EH (cell line): ENCODE data around the gene ZBTB17.

Source experiments
- DNase-seq: peaks from one replicate; pipeline ENCODE4 v3.0.0-alpha.2; 2015; ENCODE audit warnings: low read depth

ZBTB17 gene

GRCh38 chr1:15947382-15948090 is 28.4 kb downstream of the ZBTB17 start:
- DNase-seq, result no peak

- no peak for DNase-seq
These were observed 29.1 kb downstream of the ZBTB17 start for GRCh38 chr1:15946571-15947381.

GRCh38 chr1:15945832-15946448 is 30.0 kb downstream of the ZBTB17 start:
- DNase-seq, result no peak

GRCh38 chr1:15945011-15945831 is 30.7 kb downstream of the ZBTB17 start:
- DNase-seq, result no peak

GRCh38 chr1:15944308-15945010 is 31.4 kb downstream of the ZBTB17 start:
- DNase-seq, result no peak

GRCh38 chr1:15943992-15944307 is 32.0 kb downstream of the ZBTB17 start:
- DNase-seq, result no peak

- no peak for DNase-seq
These were observed 32.4 kb downstream of the ZBTB17 start for GRCh38 chr1:15943328-15943991.

GRCh38 chr1:15942661-15943327 is 33.1 kb downstream of the ZBTB17 start:
- no peak for DNase-seq

- no peak for DNase-seq
These were observed 33.8 kb downstream of the ZBTB17 start for GRCh38 chr1:15941899-15942660.

GRCh38 chr1:15941044-15941840 is 34.7 kb downstream of the ZBTB17 start:
- no peak for DNase-seq

- no peak for DNase-seq
These were observed 35.5 kb downstream of the ZBTB17 start for GRCh38 chr1:15940110-15941043.

GRCh38 chr1:15939181-15940109 is 36.5 kb downstream of the ZBTB17 start:
- DNase-seq, result peak; percentile 78

GRCh38 chr1:15938628-15939161 is 37.2 kb downstream of the ZBTB17 start:
- no peak for DNase-seq

- DNase-seq, result peak; percentile 71
These were observed 38.2 kb downstream of the ZBTB17 start for GRCh38 chr1:15937706-15938168.

- DNase-seq, result no peak
These were observed 38.8 kb downstream of the ZBTB17 start for GRCh38 chr1:15937146-15937545.

- no peak for DNase-seq
These were observed 39.9 kb downstream of the ZBTB17 start for GRCh38 chr1:15936025-15936424.
